Stimulated activated memory B cell treated with anti-CD40 and anti-IgM and Interleukin-4, amounts not matched to agents 10 μg/mL and 1 μg/mL and 100 μg/mL, for 72 hours (primary cell): ENCODE measurements around the gene MVP.
"Not testable (repeated sequence)": the region's sequence is repeated elsewhere in the genome, so short reads cannot be mapped to it uniquely, and the experiment has no call there.

Source experiments
- ATAC-seq: fragments of 150-1000 bp; cut with Tn5 transposase; 2 replicates; pipeline ENCODE4 v1.10.0; 2021
- H3K27ac Mint-ChIP-seq: one replicate; pipeline ENCODE4 v1.8.0; 2022; ENCODE audit warnings: mild to moderate bottlenecking, mixed read lengths
- H3K27me3 Mint-ChIP-seq: one replicate; pipeline ENCODE4 v1.8.0; 2022; ENCODE audit warnings: mixed read lengths
- H3K36me3 Mint-ChIP-seq: one replicate; pipeline ENCODE4 v1.8.0; 2022; ENCODE audit warnings: mixed read lengths
- H3K4me1 Mint-ChIP-seq: one replicate; pipeline ENCODE4 v1.8.0; 2022; ENCODE audit warnings: mixed read lengths
- H3K4me3 Mint-ChIP-seq: one replicate; pipeline ENCODE4 v1.8.0; 2022; ENCODE audit warnings: mild to moderate bottlenecking, moderate library complexity, mixed read lengths
- H3K9me3 Mint-ChIP-seq: one replicate; pipeline ENCODE4 v1.8.0; 2022; ENCODE audit warnings: mixed read lengths

The MVP gene

DNA sequence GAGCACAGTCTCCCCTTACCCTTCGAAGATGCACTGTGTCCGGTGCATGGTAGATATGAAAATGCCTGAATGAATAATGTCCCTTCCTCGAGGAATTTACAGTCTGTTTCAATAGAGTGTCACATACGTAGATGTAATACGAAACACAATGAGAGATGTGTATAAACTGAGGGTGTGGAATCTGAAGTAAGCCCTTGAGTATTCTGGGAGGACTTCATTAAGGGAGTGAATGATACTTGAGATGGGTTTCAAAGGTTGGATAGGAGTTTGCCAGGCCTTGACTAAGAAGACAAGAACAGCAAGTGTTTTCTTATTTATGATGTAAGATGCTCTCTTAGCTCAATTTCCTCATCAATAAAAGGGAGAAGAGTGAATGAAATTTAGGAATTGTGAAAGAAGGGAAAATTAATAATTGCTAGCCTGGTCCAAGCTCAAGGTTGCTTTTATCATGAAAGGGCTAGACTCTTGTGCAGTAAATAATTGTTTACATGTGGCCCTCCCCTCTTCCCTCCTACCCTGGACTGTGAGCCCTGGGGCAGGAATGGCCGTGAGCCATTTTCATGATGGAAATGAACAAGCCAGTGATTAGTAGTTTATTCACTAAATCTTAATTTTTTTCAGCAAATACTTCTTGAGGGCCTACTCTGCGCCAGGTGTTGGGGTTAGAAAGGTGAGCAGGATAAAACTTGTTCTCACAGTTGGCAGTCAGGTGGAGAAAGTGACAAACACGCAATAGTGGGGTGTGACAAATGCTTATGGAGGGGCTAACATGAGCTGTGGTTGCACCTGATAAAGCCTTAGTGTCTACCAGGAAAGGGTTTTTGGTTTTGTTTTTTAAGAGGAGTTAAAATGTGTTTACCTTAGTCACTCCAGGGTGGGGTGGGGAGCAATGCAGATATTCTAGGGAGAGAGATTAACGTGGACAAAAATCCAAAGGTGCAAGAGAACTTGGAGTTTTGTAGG is 28.1 kb upstream of the MVP start:
- Mint-ChIP-seq H3K4me3 (peak overlapping the region; percentile 55), H3K27ac (peak overlapping the region; percentile 85), H3K27me3 (no peaks in the 10 kb centered on the region), H3K36me3 (peaks cover 11% of the 10 kb centered on the region), H3K9me3 (no peaks in the 10 kb centered on the region), H3K4me1 (peaks cover 21% of the 10 kb centered on the region)
- ATAC-seq, result no peak

DNA sequence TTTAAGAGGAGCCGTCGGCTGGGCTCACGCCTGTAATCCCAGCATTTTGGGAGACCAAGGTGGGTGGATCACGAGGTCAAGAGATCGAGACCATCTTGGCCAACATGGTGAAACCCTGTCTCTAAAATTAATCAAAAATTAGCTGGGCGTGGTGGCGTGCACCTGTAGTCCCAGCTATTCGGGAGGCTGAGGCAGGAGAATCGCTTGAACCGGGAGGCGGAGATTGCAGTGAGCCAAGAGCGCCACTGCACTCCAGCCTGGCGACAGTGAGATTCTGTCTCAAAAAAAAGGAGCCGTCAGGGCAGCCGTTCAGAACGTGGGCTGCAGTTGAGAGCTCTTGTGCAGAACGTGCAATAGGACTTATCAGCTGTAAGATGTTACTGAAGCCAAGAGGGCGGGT is 27.1 kb upstream of the MVP start:
- H3K27ac Mint-ChIP-seq, ATAC-seq: not testable (repeated sequence)

DNA sequence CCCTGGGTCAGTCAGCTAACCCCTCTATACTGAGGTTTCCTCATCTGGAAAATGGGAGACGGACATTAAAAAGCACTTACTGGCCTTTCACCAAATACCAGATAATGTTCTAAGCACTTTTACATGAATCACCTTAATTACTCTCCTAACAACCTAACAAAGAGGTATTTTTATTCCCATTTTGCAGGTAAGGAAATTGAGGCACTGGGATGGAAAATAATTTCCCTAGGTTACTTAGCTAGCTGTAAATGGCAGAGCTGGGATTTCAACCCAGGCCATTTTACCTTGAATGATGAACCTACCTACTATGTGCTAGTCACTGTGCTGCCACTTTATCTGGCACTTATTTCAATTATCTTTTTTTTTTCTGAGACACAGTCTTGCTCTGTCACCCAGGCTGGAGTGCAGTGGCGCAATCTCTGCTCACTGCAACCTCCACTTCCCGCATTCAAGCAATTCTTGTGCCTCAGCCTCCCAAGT is 26.0 kb upstream of the MVP start:
- H3K4me3 Mint-ChIP-seq, result no peak overlapping the region
- ATAC-seq, result no peak
- no peaks in the 10 kb centered on the region for H3K27me3 Mint-ChIP-seq
- peaks cover 21% of the 10 kb centered on the region for H3K4me1 Mint-ChIP-seq
- H3K9me3 Mint-ChIP-seq, result no peaks in the 10 kb centered on the region
- H3K36me3 Mint-ChIP-seq, result peaks cover 29% of the 10 kb centered on the region
- no peak overlapping the region for H3K27ac Mint-ChIP-seq

More for the DNA sequence above, 27.1 kb upstream of the MVP start:
- H3K9me3 Mint-ChIP-seq, H3K4me3 Mint-ChIP-seq, H3K27me3 Mint-ChIP-seq: not testable (repeated sequence)
- H3K36me3 Mint-ChIP-seq, result peaks cover 18% of the 10 kb centered on the region
- peaks cover 21% of the 10 kb centered on the region for H3K4me1 Mint-ChIP-seq

DNA sequence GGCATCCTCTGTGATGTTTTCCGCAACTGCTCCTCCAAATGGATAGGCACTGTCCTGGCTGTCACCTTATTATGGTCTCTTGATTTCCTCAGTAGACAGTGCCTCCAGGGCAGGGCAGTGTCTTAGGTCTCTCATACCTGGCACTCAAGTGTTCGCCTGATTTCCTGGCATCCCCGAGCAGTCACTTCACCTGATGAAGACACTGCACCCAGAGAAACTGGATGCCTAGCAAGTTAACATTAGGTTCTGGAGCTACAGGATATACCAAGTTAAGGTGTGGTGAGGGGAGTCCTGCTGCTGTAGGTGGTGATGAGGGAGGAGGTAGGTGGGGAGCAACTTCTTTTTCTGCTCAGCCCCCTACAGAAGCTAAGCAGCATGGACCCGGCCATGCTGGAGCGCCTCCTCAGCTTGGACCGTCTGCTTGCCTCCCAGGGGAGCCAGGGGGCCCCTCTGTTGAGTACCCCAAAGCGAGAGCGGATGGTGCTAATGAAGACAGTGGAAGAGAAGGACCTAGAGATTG is 17.8 kb upstream of the MVP start:
- Mint-ChIP-seq H3K36me3 (peaks cover 49% of the 10 kb centered on the region), H3K27me3 (no peaks in the 10 kb centered on the region), H3K4me1 (peaks cover 21% of the 10 kb centered on the region), H3K27ac (no peak overlapping the region), H3K9me3 (no peaks in the 10 kb centered on the region), H3K4me3 (no peak overlapping the region)
- no peak for ATAC-seq

DNA sequence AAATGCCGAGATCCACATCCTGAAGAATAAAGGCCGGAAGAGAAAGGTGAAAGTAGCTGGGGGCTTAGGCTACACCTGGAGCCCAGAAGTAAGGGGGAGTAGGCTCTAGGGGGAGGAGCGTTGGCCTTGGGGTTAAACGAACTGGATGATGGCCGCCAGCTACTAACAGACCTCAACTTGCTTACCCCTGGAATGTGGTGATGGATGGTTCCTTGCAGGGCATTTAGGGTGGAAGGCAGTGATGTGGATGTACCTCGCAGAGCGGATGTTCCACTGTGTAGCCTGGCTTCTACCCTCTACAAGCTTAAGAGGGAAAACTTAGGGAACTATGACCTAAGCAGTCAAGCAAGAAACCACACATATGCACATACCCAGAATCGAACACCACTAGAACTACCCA is 16.2 kb upstream of the MVP start:
- Mint-ChIP-seq H3K27me3 (no peaks in the 10 kb centered on the region), H3K27ac (peak overlapping the region; percentile 98), H3K4me1 (peaks cover 36% of the 10 kb centered on the region), H3K9me3 (no peaks in the 10 kb centered on the region), H3K36me3 (peaks cover 50% of the 10 kb centered on the region), H3K4me3 (peak overlapping the region; percentile 99)
- ATAC-seq, result no peak

DNA sequence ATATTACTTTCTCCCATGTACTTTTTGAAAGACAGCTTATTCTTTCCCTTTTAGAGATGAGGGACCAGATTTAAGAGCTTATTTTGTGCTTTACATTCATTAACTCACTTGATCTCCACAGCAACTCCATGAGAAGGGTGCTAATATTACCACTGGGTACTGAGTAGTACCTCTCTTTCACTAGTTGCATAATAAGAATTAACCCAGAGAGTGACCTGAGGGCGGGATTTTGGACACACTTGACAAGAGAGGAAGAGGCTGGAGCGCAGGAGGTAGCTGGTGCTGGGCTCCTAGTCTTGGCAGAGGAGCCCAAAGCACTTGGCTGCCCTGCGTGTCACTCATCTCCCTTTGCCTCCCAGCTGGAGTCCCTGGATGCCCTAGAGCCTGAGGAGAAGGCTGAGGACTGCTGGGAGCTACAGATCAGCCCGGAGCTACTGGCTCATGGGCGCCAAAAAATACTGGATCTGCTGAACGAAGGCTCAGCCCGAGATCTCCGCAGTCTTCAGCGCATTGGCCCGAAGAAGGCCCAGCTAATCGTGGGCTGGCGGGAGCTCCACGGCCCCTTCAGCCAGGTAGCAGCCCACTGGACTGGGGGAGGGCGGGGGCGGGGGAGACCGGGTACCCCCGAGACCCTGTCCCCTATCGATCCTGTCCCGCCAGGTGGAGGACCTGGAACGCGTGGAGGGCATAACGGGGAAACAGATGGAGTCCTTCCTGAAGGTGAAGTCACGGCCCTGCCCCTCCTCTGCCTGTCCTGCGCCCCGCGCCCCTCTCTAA is 15.6 kb upstream of the MVP start:
- peak overlapping the region; percentile 99 for H3K4me3 Mint-ChIP-seq
- ATAC-seq, result no peak
- H3K9me3 Mint-ChIP-seq, result no peaks in the 10 kb centered on the region
- peaks cover 46% of the 10 kb centered on the region for H3K36me3 Mint-ChIP-seq
- peak overlapping the region; percentile 98 for H3K27ac Mint-ChIP-seq
- H3K27me3 Mint-ChIP-seq, result no peaks in the 10 kb centered on the region
- H3K4me1 Mint-ChIP-seq, result peaks cover 37% of the 10 kb centered on the region

DNA sequence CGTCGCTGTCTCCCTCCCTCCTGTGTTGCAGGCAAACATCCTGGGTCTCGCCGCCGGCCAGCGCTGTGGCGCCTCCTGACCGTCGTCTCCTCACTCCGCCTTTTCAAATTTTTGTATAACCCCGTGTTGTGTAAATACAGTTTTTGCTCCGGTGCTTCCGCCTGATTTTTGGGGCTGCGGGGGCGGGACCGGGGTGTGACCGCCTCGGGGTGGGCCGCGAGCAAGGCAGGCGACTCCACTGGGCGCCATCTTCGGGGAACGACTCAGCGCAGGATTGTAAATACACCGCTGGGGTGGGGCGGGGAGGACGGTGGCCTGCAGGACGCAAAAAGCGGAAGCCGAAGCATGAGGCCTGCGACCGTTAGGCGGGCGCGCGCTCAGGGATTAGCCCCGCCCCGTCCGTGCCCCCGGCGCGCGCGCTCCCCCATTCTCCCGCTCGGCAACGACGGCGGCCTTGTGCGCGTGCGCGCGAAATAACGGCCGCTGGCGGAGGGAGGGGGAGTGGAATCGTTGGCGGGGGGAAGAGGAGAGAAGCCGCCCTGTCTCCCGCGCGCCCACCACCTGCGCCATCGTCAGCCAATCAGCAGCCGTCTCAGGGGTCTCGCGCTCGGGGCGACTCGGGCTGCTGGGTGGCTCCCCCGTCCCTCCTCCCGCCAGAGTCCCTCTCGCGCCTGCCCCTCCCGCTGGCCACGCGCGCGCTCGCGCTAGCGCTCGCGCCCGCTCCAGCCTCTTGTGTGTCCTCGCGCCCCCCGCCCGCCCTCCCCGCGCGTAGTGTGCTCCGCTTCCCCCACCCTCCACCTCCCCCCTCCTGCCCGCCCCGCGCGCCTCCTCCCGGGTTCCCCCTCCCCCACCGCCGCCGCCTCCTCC is 14.8 kb upstream of the MVP start:
- H3K9me3 Mint-ChIP-seq, result no peaks in the 10 kb centered on the region
- no peaks in the 10 kb centered on the region for H3K27me3 Mint-ChIP-seq
- peak overlapping the region; percentile 98 for H3K27ac Mint-ChIP-seq
- H3K4me1 Mint-ChIP-seq, result peaks cover 45% of the 10 kb centered on the region
- peaks cover 49% of the 10 kb centered on the region for H3K36me3 Mint-ChIP-seq
- peak; percentile 83 for ATAC-seq
- peak overlapping the region; percentile 99 for H3K4me3 Mint-ChIP-seq

DNA sequence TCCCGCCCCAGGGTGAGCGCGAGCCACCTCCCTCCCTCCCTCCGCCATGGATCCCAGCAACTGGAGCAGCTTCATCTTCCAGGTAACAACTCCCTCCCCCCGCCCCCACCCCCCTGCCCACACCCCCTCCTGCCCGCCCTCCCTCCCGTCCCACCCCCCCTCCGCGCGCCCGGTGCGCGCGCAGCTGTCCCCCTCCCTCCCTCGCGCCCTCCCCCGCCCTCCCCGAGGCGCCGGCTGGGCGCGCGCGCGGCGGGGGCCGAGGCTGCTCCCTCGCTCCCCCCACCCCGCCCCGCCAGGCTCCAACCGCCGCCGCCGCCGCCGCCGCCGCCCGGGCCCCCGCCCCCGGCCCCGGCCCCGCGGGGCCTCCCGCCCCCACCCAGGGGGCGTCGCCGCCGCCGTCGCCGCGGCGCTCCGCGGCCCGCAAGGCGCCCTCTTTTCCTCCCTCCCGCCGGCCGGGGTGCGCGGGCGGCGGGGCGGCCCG is 14.1 kb upstream of the MVP start, which contains the start of gene MAZ:
Gene MAZ (plus strand): TSS at position 431 of the 481 bp plus-strand sequence. CDS start 173 bp downstream, outside the sequence.
- Mint-ChIP-seq H3K36me3 (peaks cover 51% of the 10 kb centered on the region), H3K4me3 (peak within 1 kb of the TSS; percentile 99), H3K27ac (peak within 1 kb of the TSS; percentile 98), H3K9me3 (no peaks in the 10 kb centered on the region), H3K4me1 (peaks cover 52% of the 10 kb centered on the region), H3K27me3 (no peaks in the 10 kb centered on the region)
- ATAC-seq, result peak; percentile 3

DNA sequence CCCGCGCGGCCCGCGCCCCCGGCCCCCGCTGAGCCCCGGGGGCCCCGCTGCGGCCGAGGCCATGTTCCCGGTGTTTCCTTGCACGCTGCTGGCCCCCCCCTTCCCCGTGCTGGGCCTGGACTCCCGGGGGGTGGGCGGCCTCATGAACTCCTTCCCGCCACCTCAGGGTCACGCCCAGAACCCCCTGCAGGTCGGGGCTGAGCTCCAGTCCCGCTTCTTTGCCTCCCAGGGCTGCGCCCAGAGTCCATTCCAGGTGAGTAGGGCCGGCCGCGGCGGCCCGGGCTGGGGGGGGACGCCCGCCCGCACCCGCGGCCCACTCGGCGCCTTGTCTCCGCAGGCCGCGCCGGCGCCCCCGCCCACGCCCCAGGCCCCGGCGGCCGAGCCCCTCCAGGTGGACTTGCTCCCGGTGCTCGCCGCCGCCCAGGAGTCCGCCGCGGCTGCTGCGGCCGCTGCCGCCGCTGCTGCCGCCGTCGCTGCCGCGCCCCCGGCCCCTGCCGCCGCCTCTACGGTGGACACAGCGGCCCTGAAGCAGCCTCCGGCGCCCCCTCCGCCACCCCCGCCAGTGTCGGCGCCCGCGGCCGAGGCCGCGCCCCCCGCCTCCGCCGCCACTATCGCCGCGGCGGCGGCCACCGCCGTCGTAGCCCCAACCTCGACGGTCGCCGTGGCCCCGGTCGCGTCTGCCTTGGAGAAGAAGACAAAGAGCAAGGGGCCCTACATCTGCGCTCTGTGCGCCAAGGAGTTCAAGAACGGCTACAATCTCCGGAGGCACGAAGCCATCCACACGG is 13.4 kb upstream of the MVP start:
- peak; percentile 3 for ATAC-seq
- Mint-ChIP-seq H3K36me3 (peaks cover 44% of the 10 kb centered on the region), H3K27ac (peak overlapping the region; percentile 86), H3K4me1 (peaks cover 59% of the 10 kb centered on the region), H3K27me3 (no peaks in the 10 kb centered on the region), H3K9me3 (no peaks in the 10 kb centered on the region), H3K4me3 (peak overlapping the region; percentile 80)

DNA sequence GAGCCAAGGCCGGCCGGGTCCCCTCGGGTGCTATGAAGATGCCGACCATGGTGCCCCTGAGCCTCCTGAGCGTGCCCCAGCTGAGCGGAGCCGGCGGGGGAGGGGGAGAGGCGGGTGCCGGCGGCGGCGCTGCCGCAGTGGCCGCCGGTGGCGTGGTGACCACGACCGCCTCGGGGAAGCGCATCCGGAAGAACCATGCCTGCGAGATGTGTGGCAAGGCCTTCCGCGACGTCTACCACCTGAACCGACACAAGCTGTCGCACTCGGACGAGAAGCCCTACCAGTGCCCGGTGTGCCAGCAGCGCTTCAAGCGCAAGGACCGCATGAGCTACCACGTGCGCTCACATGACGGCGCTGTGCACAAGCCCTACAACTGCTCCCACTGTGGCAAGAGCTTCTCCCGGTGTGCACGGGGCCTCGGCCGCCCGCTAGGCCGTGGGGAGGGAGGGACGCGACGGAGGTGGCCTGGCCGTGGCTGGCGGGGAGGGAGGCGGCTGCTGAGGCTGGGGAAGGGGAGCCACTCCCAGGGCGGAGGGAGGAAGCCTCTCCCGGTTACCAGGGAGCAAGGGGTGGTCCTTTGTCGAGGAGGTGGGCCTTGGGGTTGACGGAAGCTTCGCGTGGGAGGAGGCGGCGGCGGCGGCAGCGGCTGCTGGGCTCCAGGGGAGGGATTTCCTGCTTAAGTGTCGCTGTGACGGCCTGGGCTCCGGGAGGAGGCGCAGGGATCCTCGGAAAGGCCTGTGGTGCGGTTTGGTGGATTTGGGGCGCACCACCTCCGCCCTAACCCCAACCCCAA is 12.6 kb upstream of the MVP start:
- H3K4me1 Mint-ChIP-seq, result peaks cover 65% of the 10 kb centered on the region
- H3K27me3 Mint-ChIP-seq, result no peaks in the 10 kb centered on the region
- peak; percentile 60 for ATAC-seq
- H3K36me3 Mint-ChIP-seq, result peaks cover 44% of the 10 kb centered on the region
- H3K4me3 Mint-ChIP-seq, result peak overlapping the region; percentile 79
- peak overlapping the region; percentile 86 for H3K27ac Mint-ChIP-seq
- no peaks in the 10 kb centered on the region for H3K9me3 Mint-ChIP-seq

DNA sequence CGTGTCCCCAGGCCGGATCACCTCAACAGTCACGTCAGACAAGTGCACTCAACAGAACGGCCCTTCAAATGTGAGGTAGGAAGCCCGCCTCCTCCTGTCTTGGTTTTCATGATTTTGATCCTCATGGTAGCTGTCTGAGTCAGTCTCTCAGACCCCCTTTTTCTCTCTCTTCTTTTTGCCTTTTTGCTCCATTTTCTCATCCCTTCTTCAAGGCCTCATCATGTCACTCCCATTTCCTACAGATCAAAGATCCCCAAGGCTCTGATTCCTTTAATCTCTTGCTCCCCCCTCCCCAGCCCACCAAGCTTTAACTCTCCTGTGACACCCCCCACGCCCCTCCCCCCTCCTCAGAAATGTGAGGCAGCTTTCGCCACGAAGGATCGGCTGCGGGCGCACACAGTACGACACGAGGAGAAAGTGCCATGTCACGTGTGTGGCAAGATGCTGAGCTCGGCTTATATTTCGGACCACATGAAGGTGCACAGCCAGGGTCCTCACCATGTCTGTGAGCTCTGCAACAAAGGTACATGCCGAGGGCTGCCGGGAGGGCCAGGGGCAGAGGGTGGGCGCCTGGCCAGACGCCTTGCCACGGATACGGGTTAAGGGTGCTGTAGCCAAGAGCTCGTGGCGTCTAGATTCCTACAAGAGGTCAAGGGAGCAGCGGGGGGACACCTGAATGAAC is 11.9 kb upstream of the MVP start:
- ATAC-seq, result no peak
- H3K4me3 Mint-ChIP-seq, result peak overlapping the region; percentile 79
- H3K9me3 Mint-ChIP-seq, result no peaks in the 10 kb centered on the region
- H3K27ac Mint-ChIP-seq, result peak overlapping the region; percentile 86
- H3K27me3 Mint-ChIP-seq, result no peaks in the 10 kb centered on the region
- peaks cover 43% of the 10 kb centered on the region for H3K36me3 Mint-ChIP-seq
- peaks cover 67% of the 10 kb centered on the region for H3K4me1 Mint-ChIP-seq

DNA sequence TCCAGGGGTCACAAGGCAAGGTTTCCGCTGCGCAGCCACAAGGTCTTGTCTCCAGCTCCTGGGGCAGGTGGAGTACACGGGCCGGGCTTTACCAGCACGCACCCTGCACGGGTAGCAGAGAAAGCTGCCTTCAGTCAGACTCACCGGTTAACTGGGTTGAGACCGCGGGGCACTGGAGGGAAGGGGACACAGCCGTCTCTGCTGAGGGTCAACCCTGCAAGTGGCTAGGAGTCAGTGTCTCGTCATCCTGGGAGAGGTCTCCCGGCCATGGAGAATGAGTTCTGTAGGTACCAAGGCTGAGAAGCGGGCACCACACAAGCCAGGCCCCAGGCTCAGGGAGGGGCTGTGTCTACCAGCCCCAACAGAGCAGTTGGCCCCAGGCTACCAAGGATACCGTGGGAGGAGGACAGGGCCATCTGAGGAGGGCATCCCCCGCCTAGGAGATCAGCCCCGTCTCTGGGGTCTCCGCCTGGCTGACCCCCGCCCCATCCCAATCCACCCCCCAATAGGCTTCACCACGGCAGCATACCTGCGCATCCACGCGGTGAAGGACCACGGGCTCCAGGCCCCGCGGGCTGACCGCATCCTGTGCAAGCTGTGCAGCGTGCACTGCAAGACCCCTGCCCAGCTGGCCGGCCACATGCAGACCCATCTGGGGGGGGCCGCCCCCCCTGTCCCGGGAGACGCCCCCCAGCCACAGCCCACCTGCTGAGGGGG is 11.1 kb upstream of the MVP start:
- Mint-ChIP-seq H3K4me1 (peaks cover 64% of the 10 kb centered on the region), H3K4me3 (peak overlapping the region; percentile 79), H3K36me3 (peaks cover 38% of the 10 kb centered on the region), H3K27ac (no peak overlapping the region), H3K9me3 (no peaks in the 10 kb centered on the region), H3K27me3 (no peaks in the 10 kb centered on the region)
- no peak for ATAC-seq
